Left ventricle myocardium inferior (tissue), 1 donor: ENCODE results near the gene MBD3L1. TPM values are rescaled to one million over a fixed set of nuclear protein-coding genes. Genes with fewer than 3 reads are reported as not detected.

Source experiments
- DNase-seq: peaks from one replicate; pipeline ENCODE4 v3.0.0-alpha.2; 2020
- H3K27ac ChIP-seq: fragments of 200-600 bp; replicated peaks from 2 replicates; pipeline ENCODE4 v1.8.0; 2021
- H3K27me3 ChIP-seq: fragments of 200-600 bp; 2 replicates; pipeline ENCODE4 v1.8.0; 2021; ENCODE audit warnings: low read depth
- H3K36me3 ChIP-seq: fragments of 200-600 bp; 2 replicates; pipeline ENCODE4 v1.8.0; 2021
- H3K4me1 ChIP-seq: fragments of 200-600 bp; 2 replicates; pipeline ENCODE4 v1.8.0; 2021
- H3K4me3 ChIP-seq: fragments of 200-600 bp; 2 replicates; pipeline ENCODE4 v1.8.0; 2021; ENCODE audit warnings: mild to moderate bottlenecking, moderate library complexity
- H3K9me3 ChIP-seq: fragments of 200-600 bp; replicated peaks from 2 replicates; pipeline ENCODE4 v1.8.0; 2021
- intact Hi-C: fragments of 100-400 bp; cut with micrococcal nuclease; formaldehyde crosslinking; loops from one replicate; pipeline ENCODE4 v1.11.0; 2022
- total RNA-seq: library from RNA; stranded (reverse); fragmentation: NEBNext Ultra II Directional; extraction: Animal tissue kit (Norgen Biotek cat#: 25700); gene quantifications from one replicate; pipeline ENCODE4 v1.2.1, GENCODE V29; 2021
- TF ChIP-seq, protein P1 (sequence below): fragments of 200-600 bp; IDR thresholded peaks from 2 replicates; pipeline ENCODE4 v1.8.0; 2021; ENCODE audit warnings: antibody characterized with exemption, mild to moderate bottlenecking, borderline replicate concordance
- donor health status: DM: no; HTN: yes; CAD: no; lungs with severe emphysema.

The MBD3L1 gene
- total RNA-seq, 1 donor from 2014 or later = not detected

DNA sequence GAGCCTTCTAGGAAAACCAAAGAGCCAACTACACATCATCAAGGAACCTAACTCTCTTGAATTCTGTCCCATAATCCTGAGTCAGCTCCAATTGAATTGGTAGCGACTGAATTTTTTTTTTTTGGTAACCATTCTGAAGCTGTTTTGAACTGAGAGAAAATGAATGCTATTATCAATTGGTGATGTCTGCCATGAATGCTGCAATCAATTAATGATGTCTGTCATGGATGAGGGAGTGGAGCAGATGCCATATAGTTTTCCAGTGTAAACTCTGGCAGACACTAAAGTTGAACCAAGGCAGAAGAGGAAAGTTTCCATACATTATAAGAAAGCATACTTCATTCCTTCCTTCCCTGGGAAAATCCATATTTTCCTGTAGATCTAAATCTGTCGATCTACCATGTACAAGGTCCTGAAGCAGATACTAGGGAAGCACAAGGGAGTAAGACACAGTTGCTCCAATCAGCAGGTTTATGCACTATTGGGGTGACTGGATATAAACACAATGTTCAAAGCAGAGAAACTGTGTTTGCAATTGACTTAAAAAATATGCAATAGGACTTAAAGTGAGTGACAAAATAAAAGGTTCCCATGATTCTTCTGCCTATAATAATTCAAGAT, 48.8 kb downstream of the MBD3L1 start:
- no peak overlapping the region for H3K4me3 ChIP-seq
- no peak overlapping the region for H3K27ac ChIP-seq
- TF ChIP-seq, protein P1, sequence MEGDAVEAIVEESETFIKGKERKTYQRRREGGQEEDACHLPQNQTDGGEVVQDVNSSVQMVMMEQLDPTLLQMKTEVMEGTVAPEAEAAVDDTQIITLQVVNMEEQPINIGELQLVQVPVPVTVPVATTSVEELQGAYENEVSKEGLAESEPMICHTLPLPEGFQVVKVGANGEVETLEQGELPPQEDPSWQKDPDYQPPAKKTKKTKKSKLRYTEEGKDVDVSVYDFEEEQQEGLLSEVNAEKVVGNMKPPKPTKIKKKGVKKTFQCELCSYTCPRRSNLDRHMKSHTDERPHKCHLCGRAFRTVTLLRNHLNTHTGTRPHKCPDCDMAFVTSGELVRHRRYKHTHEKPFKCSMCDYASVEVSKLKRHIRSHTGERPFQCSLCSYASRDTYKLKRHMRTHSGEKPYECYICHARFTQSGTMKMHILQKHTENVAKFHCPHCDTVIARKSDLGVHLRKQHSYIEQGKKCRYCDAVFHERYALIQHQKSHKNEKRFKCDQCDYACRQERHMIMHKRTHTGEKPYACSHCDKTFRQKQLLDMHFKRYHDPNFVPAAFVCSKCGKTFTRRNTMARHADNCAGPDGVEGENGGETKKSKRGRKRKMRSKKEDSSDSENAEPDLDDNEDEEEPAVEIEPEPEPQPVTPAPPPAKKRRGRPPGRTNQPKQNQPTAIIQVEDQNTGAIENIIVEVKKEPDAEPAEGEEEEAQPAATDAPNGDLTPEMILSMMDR = no peak

DNA sequence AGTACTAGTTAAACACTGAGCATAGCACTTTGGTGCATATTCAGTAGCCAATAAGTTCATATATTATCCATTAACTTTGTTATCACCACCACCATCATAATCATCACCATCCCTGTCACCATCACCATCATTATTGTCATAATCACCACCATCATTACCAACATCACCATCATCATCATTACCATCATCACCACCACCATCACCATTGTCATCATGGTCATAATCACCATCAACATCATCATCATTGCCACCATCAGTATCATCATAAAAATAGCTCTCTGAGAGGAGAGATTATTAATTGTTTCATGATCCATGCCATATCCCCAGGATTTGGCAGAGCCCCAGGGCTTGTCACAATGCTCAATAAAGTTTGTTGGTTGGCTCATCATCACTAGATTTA, 49.3 kb downstream of the MBD3L1 start:
- Histone ChIP-seq H3K4me1 (no peaks in the 10 kb centered on the region), H3K4me3 (no peak overlapping the region), H3K9me3 (peaks cover 17% of the 10 kb centered on the region), H3K27me3 (peaks cover 6% of the 10 kb centered on the region), H3K36me3 (no peaks in the 10 kb centered on the region), H3K27ac (no peak overlapping the region)
- intact Hi-C loops = no loop called here
- TF ChIP-seq, protein P1 = no peak
- no peak for DNase-seq

More for the DNA sequence above, 48.8 kb downstream of the MBD3L1 start:
- intact Hi-C loops = no loop called here
- DNase-seq = no peak
- H3K36me3 ChIP-seq = no peaks in the 10 kb centered on the region
- peaks cover 6% of the 10 kb centered on the region for H3K27me3 ChIP-seq
- no peaks in the 10 kb centered on the region for H3K4me1 ChIP-seq
- H3K9me3 ChIP-seq = peaks cover 17% of the 10 kb centered on the region

DNA sequence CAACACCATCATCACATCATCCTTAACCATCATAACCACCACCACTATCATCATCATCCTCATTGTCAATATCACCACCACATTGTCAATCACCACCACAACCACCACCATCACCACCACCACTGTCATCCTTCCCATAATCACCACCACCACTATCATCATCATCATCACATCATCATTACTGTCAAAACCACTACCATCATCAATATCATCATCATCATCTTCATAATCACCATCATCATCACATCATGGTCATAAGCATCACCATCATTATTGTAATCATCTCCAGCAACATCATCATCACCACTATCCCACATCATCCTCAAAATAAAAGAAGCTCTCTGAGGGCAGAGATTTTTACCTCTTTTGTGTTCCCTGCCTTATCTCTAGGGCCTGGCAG, 52.2 kb downstream of the MBD3L1 start:
- TF ChIP-seq, protein P1 = no peak
- Histone ChIP-seq H3K27ac (no peak overlapping the region), H3K27me3 (peaks cover 5% of the 10 kb centered on the region), H3K4me1 (no peaks in the 10 kb centered on the region), H3K9me3 (peaks cover 20% of the 10 kb centered on the region), H3K4me3 (no peak overlapping the region), H3K36me3 (no peaks in the 10 kb centered on the region)
- intact Hi-C loops = no loop called here
- DNase-seq = no peak

DNA sequence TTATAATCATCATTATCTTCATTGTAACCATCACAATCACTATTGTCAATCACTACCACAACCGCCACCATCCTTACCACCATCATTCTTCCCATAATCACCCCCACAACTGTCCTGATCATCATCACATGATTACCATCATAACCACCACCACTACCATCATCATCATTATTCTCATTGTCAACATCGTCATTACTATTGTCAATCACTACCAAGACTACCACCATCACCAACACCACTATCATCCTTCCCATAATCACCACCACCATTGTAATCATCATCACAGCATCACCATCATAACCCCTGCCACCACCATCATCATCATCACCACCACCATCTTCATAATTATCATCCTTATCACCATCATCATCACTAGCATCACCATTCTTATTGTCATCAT, 55.2 kb downstream of the MBD3L1 start:
- H3K27ac ChIP-seq = no peak overlapping the region
- H3K27me3 ChIP-seq = peaks cover 4% of the 10 kb centered on the region
- peaks cover 4% of the 10 kb centered on the region for H3K9me3 ChIP-seq
- intact Hi-C loops = no loop called here
- no peak for DNase-seq
- no peaks in the 10 kb centered on the region for H3K4me1 ChIP-seq
- TF ChIP-seq, protein P1 = no peak
- H3K4me3 ChIP-seq = no peak overlapping the region
- H3K36me3 ChIP-seq = no peaks in the 10 kb centered on the region

DNA sequence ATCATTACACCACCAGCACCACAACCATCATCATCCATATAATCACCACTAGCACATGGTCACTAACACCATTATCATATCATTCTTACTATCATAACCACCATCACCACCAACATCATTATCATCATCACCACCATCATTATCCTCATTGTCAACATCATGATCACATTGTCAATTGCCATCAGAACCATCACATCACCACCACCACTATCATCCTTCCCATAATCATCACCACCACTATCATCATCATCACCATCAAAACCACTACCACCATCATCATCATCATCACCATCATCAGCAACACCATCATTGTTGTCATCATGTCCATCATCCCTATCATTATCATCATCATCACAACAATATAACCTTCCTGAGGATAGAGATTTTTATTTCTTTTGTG, 58.1 kb downstream of the MBD3L1 start:
- Histone ChIP-seq H3K27me3 (peaks cover 15% of the 10 kb centered on the region), H3K27ac (no peak overlapping the region), H3K36me3 (no peaks in the 10 kb centered on the region), H3K4me1 (no peaks in the 10 kb centered on the region), H3K4me3 (no peak overlapping the region), H3K9me3 (peaks cover 4% of the 10 kb centered on the region)
- DNase-seq = no peak
- intact Hi-C loops = no loop called here
- TF ChIP-seq, protein P1 = no peak

Other genes starting within 250 kb of the MBD3L1 start
- gene ADAMTS10, start 221.7 kb upstream of the MBD3L1 start, total RNA-seq = 11.5 TPM
- not detected for gene NFILZ, start 201.7 kb upstream of the MBD3L1 start, total RNA-seq
- gene ACTL9, start 133.6 kb upstream of the MBD3L1 start, total RNA-seq = not detected
- gene OR2Z1, start 110.7 kb upstream of the MBD3L1 start, total RNA-seq = not detected
- 10.8 TPM for gene ZNF558, start 73 bp upstream of the MBD3L1 start, total RNA-seq
- gene MUC16, start 178.0 kb downstream of the MBD3L1 start, total RNA-seq = not detected